GM12873 (cell line): Measurements from ENCODE around the gene PSMD11.

Experiments
- CTCF ChIP-seq: IDR thresholded peaks from 2 replicates; pipeline ENCODE4 v1.5.1; 2012; ENCODE audit warnings: low read depth, mild to moderate bottlenecking, moderate library complexity, low read length, control low read depth; ENCODE audit not compliant: insufficient read depth; ENCODE audit errors: missing control alignments

The PSMD11 gene

GRCh38 chr17:32495359-32496231 lies 51.3 kb downstream of the PSMD11 start:
- no peak for TF ChIP-seq CTCF

- no peak for TF ChIP-seq CTCF
Measured at GRCh38 chr17:32496395-32497073, 52.2 kb downstream of the PSMD11 start.

- TF ChIP-seq CTCF: no peak
Measured at GRCh38 chr17:32497431-32498205, 53.3 kb downstream of the PSMD11 start.

GRCh38 chr17:32498391-32498790 lies 54.1 kb downstream of the PSMD11 start:
- no peak for TF ChIP-seq CTCF

- no peak for TF ChIP-seq CTCF
Measured at GRCh38 chr17:32502013-32502412, 57.7 kb downstream of the PSMD11 start.

- no peak for TF ChIP-seq CTCF
Measured at GRCh38 chr17:32502710-32503109, 58.4 kb downstream of the PSMD11 start.
